HG03025 (cell line): ENCODE results near the gene ENTPD7.
"Not testable (repeated sequence)": the region's sequence is repeated elsewhere in the genome, so short reads cannot be mapped to it uniquely, and the experiment has no call there.

Experiments
- ATAC-seq: cut with Tn5 transposase; IDR thresholded peaks from one replicate; pipeline ENCODE4 v1.9.1; 2021; ENCODE audit warnings: mild to moderate bottlenecking, moderate library complexity; ENCODE audit not compliant: unreplicated experiment, low FRiP score

The ENTPD7 gene

GRCh38 chr10:99740933-99741559, 81.7 kb downstream of the ENTPD7 start:
- no peak for ATAC-seq

- ATAC-seq, result no peak
Measured at GRCh38 chr10:99742254-99742653, 82.9 kb downstream of the ENTPD7 start.

- ATAC-seq, result no peak
Measured at GRCh38 chr10:99742701-99743100, 83.4 kb downstream of the ENTPD7 start.

- ATAC-seq, result no peak
Measured at GRCh38 chr10:99743841-99744240, 84.5 kb downstream of the ENTPD7 start.

GRCh38 chr10:99746166-99746565, 86.9 kb downstream of the ENTPD7 start:
- ATAC-seq, result not testable (repeated sequence)

GRCh38 chr10:99748823-99749451, 89.6 kb downstream of the ENTPD7 start:
- no peak for ATAC-seq

GRCh38 chr10:99750641-99751040, 91.3 kb downstream of the ENTPD7 start:
- no peak for ATAC-seq

GRCh38 chr10:99754670-99755069, 95.4 kb downstream of the ENTPD7 start:
- ATAC-seq, result no peak
